Thyroid gland (tissue), 4 donors: ENCODE data around the gene PTPN22.

Experiments used
- CTCF ChIP-seq, 6 experiments: fragments of 200-600 bp in 3 of 6; fragments of 450-650 bp in 3 of 6; sonication (generic) in 3 of 6; IDR thresholded peaks; one replicate each; pipeline ENCODE4 v1.5.1; 2016 to 2019; ENCODE audit warnings: antibody characterized with exemption in 6 of 6, mild to moderate bottlenecking in 2 of 6, inconsistent platforms in 1 of 6, moderate library complexity in 1 of 6
- POLR2A ChIP-seq, 2 donors: fragments of 450-650 bp; IDR thresholded peaks; one replicate each; pipeline ENCODE4 v1.6.1; 2017; ENCODE audit warnings: antibody characterized with exemption in 2 of 2, mild to moderate bottlenecking in 2 of 2, moderate library complexity in 1 of 2

GRCh38 chr1:113834716-113835115, 36.8 kb downstream of the PTPN22 start:
- TF ChIP-seq CTCF (IDR thresholded peaks at IDR 0.05) (no peak), POLR2A (IDR thresholded peaks at IDR 0.05) (no peak)
